Epidermal melanocyte (primary cell): ENCODE results near the gene S1PR1.
"Not testable (repeated sequence)": the region's sequence is repeated elsewhere in the genome, so short reads cannot be mapped to it uniquely, and the experiment has no call there.

Experiments used
- DNase-seq: peaks from one replicate; pipeline ENCODE4 v3.0.0; 2011; ENCODE audit warnings: low spot score; ENCODE audit not compliant: insufficient read length

The S1PR1 gene

GRCh38 chr1:101236516-101237228 is at the start of gene S1PR1:
Gene S1PR1 (plus strand): TSS chr1:101237019. CDS start chr1:101238985, 1,966 bp downstream.
- no peak for DNase-seq

GRCh38 chr1:101187297-101187696 is 49.5 kb upstream of the S1PR1 start:
- no peak for DNase-seq

- no peak for DNase-seq
Measured at GRCh38 chr1:101188331-101188730, 48.5 kb upstream of the S1PR1 start.

- DNase-seq, result not testable (repeated sequence)
Measured at GRCh38 chr1:101188968-101189367, 47.9 kb upstream of the S1PR1 start.

- no peak for DNase-seq
Measured at GRCh38 chr1:101190441-101190840, 46.4 kb upstream of the S1PR1 start.

GRCh38 chr1:101191049-101191448 is 45.8 kb upstream of the S1PR1 start:
- DNase-seq, result no peak

GRCh38 chr1:101193733-101194169 is 43.1 kb upstream of the S1PR1 start:
- DNase-seq, result no peak

- DNase-seq, result no peak
Measured at GRCh38 chr1:101194746-101195145, 42.1 kb upstream of the S1PR1 start.

GRCh38 chr1:101196668-101197067 is 40.2 kb upstream of the S1PR1 start:
- no peak for DNase-seq

GRCh38 chr1:101198842-101199636 is 37.8 kb upstream of the S1PR1 start:
- no peak for DNase-seq

- DNase-seq, result no peak
Measured at GRCh38 chr1:101199637-101199982, 37.2 kb upstream of the S1PR1 start.

GRCh38 chr1:101200513-101200912 is 36.3 kb upstream of the S1PR1 start:
- peak; percentile 23 for DNase-seq

- DNase-seq, result no peak
Measured at GRCh38 chr1:101203820-101204540, 32.8 kb upstream of the S1PR1 start.

- DNase-seq, result no peak
Measured at GRCh38 chr1:101205457-101205856, 31.4 kb upstream of the S1PR1 start.

GRCh38 chr1:101206139-101206538 is 30.7 kb upstream of the S1PR1 start:
- DNase-seq, result not testable (repeated sequence)

- DNase-seq, result not testable (repeated sequence)
Measured at GRCh38 chr1:101207271-101207670, 29.5 kb upstream of the S1PR1 start.

GRCh38 chr1:101207891-101208290 is 28.9 kb upstream of the S1PR1 start:
- DNase-seq, result no peak

- no peak for DNase-seq
Measured at GRCh38 chr1:101215363-101216011, 21.3 kb upstream of the S1PR1 start.

GRCh38 chr1:101216623-101217022 is 20.2 kb upstream of the S1PR1 start:
- DNase-seq, result no peak

GRCh38 chr1:101217148-101217547 is 19.7 kb upstream of the S1PR1 start:
- DNase-seq, result no peak

GRCh38 chr1:101218968-101219367 is 17.9 kb upstream of the S1PR1 start:
- DNase-seq, result not testable (repeated sequence)
